Omental fat pad (tissue), 4 donors: ENCODE measurements around the gene CCDC167. TPM values are rescaled to one million over a fixed set of nuclear protein-coding genes. Genes with fewer than 3 reads are reported as not detected.

Source experiments
- ATAC-seq: fragments of 150-250 bp; one replicate; pipeline ENCODE4 v1.9.1; 2016; ENCODE audit warnings: mild to moderate bottlenecking, moderate library complexity; ENCODE audit not compliant: low FRiP score
- DNase-seq: peaks from one replicate; pipeline ENCODE4 v3.0.0-alpha.2; 2019; ENCODE audit warnings: low spot score
- CTCF ChIP-seq, 3 donors: fragments of 450-650 bp; IDR thresholded peaks; one replicate each; pipeline ENCODE4 v1.5.1; 2016 to 2017; ENCODE audit warnings: antibody characterized with exemption in 3 of 3, mild to moderate bottlenecking in 3 of 3, moderate library complexity in 2 of 3
- total RNA-seq, 4 donors: library from RNA; depleted of rRNA; stranded (reverse); fragments of >200 nt; gene quantifications; one replicate each; pipeline ENCODE4 v1.1.0, GENCODE V29; 2016

Gene CCDC167
- total RNA-seq, 4 donors from 2014 or later, result 16.0 to 24.0 (median 20.0) TPM

- no peak for TF ChIP-seq CTCF (IDR thresholded peaks at IDR 0.05)
- ATAC-seq, result no peak
These were observed 58.0 kb downstream of the CCDC167 start for GRCh38 chr6:37441651-37442050.

GRCh38 chr6:37438930-37439329 is 60.8 kb downstream of the CCDC167 start:
- no peak for DNase-seq
- no peak for ATAC-seq
- TF ChIP-seq CTCF (IDR thresholded peaks at IDR 0.05), result no peak

More at GRCh38 chr6:37441651-37442050, 58.0 kb downstream of the CCDC167 start:
- DNase-seq, result no peak

- no peak for TF ChIP-seq CTCF (IDR thresholded peaks at IDR 0.05)
- no peak for DNase-seq
- ATAC-seq, result no peak
These were observed 63.9 kb downstream of the CCDC167 start for GRCh38 chr6:37435816-37436215.

- no peak for TF ChIP-seq CTCF (IDR thresholded peaks at IDR 0.05)
- no peak for ATAC-seq
- DNase-seq, result no peak
These were observed 64.3 kb downstream of the CCDC167 start for GRCh38 chr6:37435373-37435772.

- no peak for TF ChIP-seq CTCF (IDR thresholded peaks at IDR 0.05)
- ATAC-seq (peak; percentile 33), DNase-seq (no peak)
These were observed 65.9 kb downstream of the CCDC167 start for GRCh38 chr6:37433657-37434271.

Other genes starting within 250 kb of the CCDC167 start
- 1 to 10 TPM; 8.0 to 9.5 (median 8.5) TPM for gene TBC1D22B, start 242.1 kb downstream of the CCDC167 start, total RNA-seq
- 1 to 10 TPM; 1.1 to 4.7 (median 2.7) TPM for gene TMEM217, start 241.7 kb downstream of the CCDC167 start, total RNA-seq
- gene RNF8, start 145.9 kb downstream of the CCDC167 start, total RNA-seq, result 10 to 100 TPM in 3 of 4 donors, 1 to 10 TPM in 1; 9.3 to 17.0 (median 11.8) TPM
- gene CMTR1, start 66.7 kb downstream of the CCDC167 start, total RNA-seq, result 10 to 100 TPM; 22.5 to 34.5 (median 28.5) TPM
- 1 to 10 TPM; 2.2 to 9.5 (median 5.4) TPM for gene MDGA1, start 198.0 kb upstream of the CCDC167 start, total RNA-seq